WTC11 (cell line): ENCODE measurements around the gene ATF3. TPM values are rescaled to one million over a fixed set of nuclear protein-coding genes. Genes with fewer than 3 reads are reported as not detected.

Source experiments
- ATAC-seq: fragments of 200-7000 bp; cut with Tn5 transposase; 2 replicates; pipeline ENCODE4 v1.10.0; 2021; ENCODE audit warnings: mild to moderate bottlenecking, moderate library complexity
- CTCF ChIA-PET: fragments of 300-600 bp; sonication (Branson Sonifier 250); formaldehyde crosslinking; loops from one replicate; lab custom pipeline; 2021; ENCODE audit warnings: antibody characterized with exemption; lab: Charles Lee
- POLR2A ChIA-PET: fragments of 350-600 bp; sonication (Branson Sonifier 250); formaldehyde crosslinking; loops from one replicate; lab custom pipeline; 2021; ENCODE audit warnings: antibody characterized with exemption; lab: Charles Lee
- DNase-seq: peaks from one replicate; pipeline ENCODE4 v3.0.0; 2021; ENCODE audit warnings: low spot score
- H3K27ac Mint-ChIP-seq: 2 replicates; pipeline ENCODE4 v1.8.0; 2021; ENCODE audit warnings: mixed read lengths
- H3K27me3 Mint-ChIP-seq: 2 replicates; pipeline ENCODE4 v1.8.0; 2021; ENCODE audit warnings: low read depth, mild to moderate bottlenecking, moderate library complexity, mixed read lengths
- H3K36me3 Mint-ChIP-seq: 2 replicates; pipeline ENCODE4 v1.8.0; 2021; ENCODE audit warnings: mixed read lengths
- H3K4me1 Mint-ChIP-seq: 2 replicates; pipeline ENCODE4 v1.8.0; 2022; ENCODE audit warnings: mixed read lengths
- H3K4me3 Mint-ChIP-seq: 2 replicates; pipeline ENCODE4 v1.8.0; 2021; ENCODE audit warnings: mild to moderate bottlenecking, moderate library complexity, mixed read lengths
- H3K9me3 Mint-ChIP-seq: 2 replicates; pipeline ENCODE4 v1.8.0; 2021; ENCODE audit warnings: mixed read lengths
- AFF4 ChIP-seq: sonication (generic); formaldehyde crosslinking; IDR thresholded peaks from 2 replicates; pipeline ENCODE4 v1.8.1; 2023; ENCODE audit warnings: mild to moderate bottlenecking, missing genetic modification reagents, borderline replicate concordance
- ARID4B ChIP-seq: sonication (generic); formaldehyde crosslinking; IDR thresholded peaks from 2 replicates; pipeline ENCODE4 v1.8.0; 2023; ENCODE audit warnings: missing genetic modification reagents, mild to moderate bottlenecking, borderline replicate concordance
- ATF1 ChIP-seq: sonication (generic); formaldehyde crosslinking; IDR thresholded peaks from 2 replicates; pipeline ENCODE4 v1.8.1; 2023; ENCODE audit warnings: mild to moderate bottlenecking, moderate library complexity, missing genetic modification reagents
- CBFB ChIP-seq: sonication (generic); formaldehyde crosslinking; IDR thresholded peaks from 2 replicates; pipeline ENCODE4 v1.8.1; 2022; ENCODE audit warnings: mild to moderate bottlenecking, low read depth, missing genetic modification reagents
- CREM ChIP-seq: sonication (generic); formaldehyde crosslinking; IDR thresholded peaks from 2 replicates; pipeline ENCODE4 v1.8.1; 2022; ENCODE audit warnings: mild to moderate bottlenecking, missing genetic modification reagents, moderate library complexity
- E2F4 ChIP-seq: sonication (generic); formaldehyde crosslinking; IDR thresholded peaks from 2 replicates; pipeline ENCODE4 v1.8.1; 2022; ENCODE audit warnings: low read depth, mild to moderate bottlenecking, moderate library complexity, missing genetic modification reagents, borderline replicate concordance
- ELF4 ChIP-seq: sonication (generic); formaldehyde crosslinking; IDR thresholded peaks from 2 replicates; pipeline ENCODE4 v1.8.1; 2022; ENCODE audit warnings: low read depth, mild to moderate bottlenecking, moderate library complexity, missing genetic modification reagents
- ERG ChIP-seq: fragments of 250-450 bp; sonication (Bioruptor Pico); IDR thresholded peaks from 2 replicates; pipeline ENCODE4 v1.8.0; 2021; ENCODE audit warnings: mild to moderate bottlenecking
- GABPB1 ChIP-seq: sonication (generic); formaldehyde crosslinking; IDR thresholded peaks from 2 replicates; pipeline ENCODE4 v1.8.1; 2023; ENCODE audit warnings: mild to moderate bottlenecking, missing genetic modification reagents
- JUN ChIP-seq: sonication (generic); formaldehyde crosslinking; IDR thresholded peaks from 2 replicates; pipeline ENCODE4 v1.8.0; 2023; ENCODE audit warnings: mild to moderate bottlenecking, missing genetic modification reagents
- NFE2L1 ChIP-seq: sonication (generic); formaldehyde crosslinking; IDR thresholded peaks from 2 replicates; pipeline ENCODE4 v1.8.1; 2023; ENCODE audit warnings: missing genetic modification reagents
- OVOL2 ChIP-seq: fragments of 250-450 bp; sonication (Bioruptor Pico); IDR thresholded peaks from 2 replicates; pipeline ENCODE4 v1.9.0; 2021; ENCODE audit warnings: mild to moderate bottlenecking, borderline replicate concordance
- PREB ChIP-seq: sonication (generic); formaldehyde crosslinking; IDR thresholded peaks from 2 replicates; pipeline ENCODE4 v1.8.1; 2022; ENCODE audit warnings: mild to moderate bottlenecking, missing genetic modification reagents, moderate library complexity, borderline replicate concordance
- RORB ChIP-seq: fragments of 250-450 bp; sonication (Bioruptor Pico); IDR thresholded peaks from 2 replicates; pipeline ENCODE4 v1.9.0; 2021; ENCODE audit warnings: mild to moderate bottlenecking
- USF2 ChIP-seq: sonication (generic); formaldehyde crosslinking; IDR thresholded peaks from 2 replicates; pipeline ENCODE4 v1.8.1; 2023; ENCODE audit warnings: mild to moderate bottlenecking, missing genetic modification reagents, moderate library complexity
- ZNF281 ChIP-seq: sonication (generic); formaldehyde crosslinking; IDR thresholded peaks from 2 replicates; pipeline ENCODE4 v1.8.0; 2023; ENCODE audit warnings: mild to moderate bottlenecking, missing genetic modification reagents
- ZNF425 ChIP-seq: fragments of 250-450 bp; sonication (Bioruptor Pico); conservative IDR thresholded peaks from 2 replicates; pipeline ENCODE4 v1.9.0; 2021; ENCODE audit warnings: mild to moderate bottlenecking
- total RNA-seq: library from RNA; stranded (reverse); gene quantifications from 3 replicates; pipeline ENCODE4 v1.2.3, GENCODE V29; 2021

ATF3 gene
- total RNA-seq, 1 experiment from 2014 or later = 19.4 TPM

GRCh38 chr1:212646588-212646987 is 38.0 kb downstream of the ATF3 start:
- Mint-ChIP-seq H3K4me1 (no peaks in the 10 kb centered on the region), H3K36me3 (no peaks in the 10 kb centered on the region), H3K27me3 (no peaks in the 10 kb centered on the region), H3K4me3 (no peak overlapping the region), H3K27ac (no peak overlapping the region), H3K9me3 (no peaks in the 10 kb centered on the region)
- ATAC-seq = no peak
- ChIA-PET CTCF (interaction anchor here (0.9 kb wide), 1 partner anchor 18 kb away, joined by 4 read pairs; no protein-coding TSS in a partner anchor), POLR2A (no interaction called here)
- TF ChIP-seq RORB (CRISPR knock-in tag) (no peak), USF2 (CRISPR knock-in tag) (no peak), ARID4B (no peak), AFF4 (CRISPR knock-in tag) (no peak), JUN (CRISPR knock-in tag) (no peak), ATF1 (no peak), NFE2L1 (CRISPR knock-in tag) (no peak), ERG (CRISPR knock-in tag) (no peak), GABPB1 (CRISPR knock-in tag) (no peak), ZNF425 (CRISPR knock-in tag) (no peak)
- DNase-seq = no peak

- Mint-ChIP-seq H3K4me3 (no peak overlapping the region), H3K9me3 (no peaks in the 10 kb centered on the region), H3K27ac (no peak overlapping the region), H3K4me1 (no peaks in the 10 kb centered on the region), H3K36me3 (no peaks in the 10 kb centered on the region), H3K27me3 (no peaks in the 10 kb centered on the region)
- ChIA-PET CTCF (interaction anchor here (0.9 kb wide), 1 partner anchor 190 kb away, joined by 3 read pairs; no protein-coding TSS in a partner anchor), POLR2A (no interaction called here)
- DNase-seq = no peak
- ATAC-seq = no peak
- TF ChIP-seq CREM (CRISPR knock-in tag) (no peak), OVOL2 (CRISPR knock-in tag) (no peak), CBFB (CRISPR knock-in tag) (no peak), ELF4 (CRISPR knock-in tag) (no peak), E2F4 (no peak), ZNF281 (CRISPR knock-in tag) (no peak), PREB (CRISPR knock-in tag) (no peak)
Measured at GRCh38 chr1:212647004-212647403, 38.4 kb downstream of the ATF3 start.
